Nephron (organoid): Measurements from ENCODE around the gene IGFL1.

Experiments used
- H3K27ac Mint-ChIP-seq, 3 experiments: 2 replicates each; pipeline ENCODE4 v1.8.0; 2020; ENCODE audit warnings: mixed read lengths in 3 of 3, mild to moderate bottlenecking in 2 of 3, moderate library complexity in 1 of 3
- H3K27me3 Mint-ChIP-seq: 2 replicates; pipeline ENCODE4 v1.8.0; 2021; ENCODE audit warnings: low read depth, mild to moderate bottlenecking, moderate library complexity, mixed read lengths
- H3K36me3 Mint-ChIP-seq: 2 replicates; pipeline ENCODE4 v1.8.0; 2020; ENCODE audit warnings: low read depth, mixed read lengths
- H3K4me1 Mint-ChIP-seq: 2 replicates; pipeline ENCODE4 v1.8.0; 2020; ENCODE audit warnings: mixed read lengths
- H3K4me3 Mint-ChIP-seq, 3 experiments: 2 replicates each; pipeline ENCODE4 v1.8.0; 2020; ENCODE audit warnings: mild to moderate bottlenecking in 3 of 3, mixed read lengths in 3 of 3, moderate library complexity in 2 of 3
- H3K9me3 Mint-ChIP-seq: 2 replicates; pipeline ENCODE4 v1.8.0; 2020; ENCODE audit warnings: mixed read lengths
- CTCF ChIP-seq, 3 experiments: fragments of 200-600 bp; sonication (generic); IDR thresholded peaks; one replicate each; pipeline ENCODE4 v1.5.0; 2021; ENCODE audit warnings: antibody characterized with exemption in 3 of 3; ENCODE audit not compliant: unreplicated experiment in 3 of 3

Gene IGFL1

GRCh38 chr19:46201454-46202310 is 27.9 kb upstream of the IGFL1 start:
- H3K27ac Mint-ChIP-seq = no peak overlapping the region
- TF ChIP-seq CTCF (IDR thresholded peaks at IDR 0.05; ENCODE audit: unreplicated experiment in 3 of 3) = no peak
- H3K9me3 Mint-ChIP-seq = peaks cover 2% of the 10 kb centered on the region
- H3K36me3 Mint-ChIP-seq = no peaks in the 10 kb centered on the region
- H3K4me3 Mint-ChIP-seq = no peak overlapping the region
- H3K4me1 Mint-ChIP-seq = no peaks in the 10 kb centered on the region
- H3K27me3 Mint-ChIP-seq = peaks cover 38% of the 10 kb centered on the region

- H3K9me3 Mint-ChIP-seq = peaks cover 2% of the 10 kb centered on the region
- H3K27me3 Mint-ChIP-seq = peaks cover 33% of the 10 kb centered on the region
- no peak for TF ChIP-seq CTCF (IDR thresholded peaks at IDR 0.05; ENCODE audit: unreplicated experiment in 3 of 3)
- H3K27ac Mint-ChIP-seq = no peak overlapping the region
- no peaks in the 10 kb centered on the region for H3K4me1 Mint-ChIP-seq
- no peak overlapping the region for H3K4me3 Mint-ChIP-seq
- H3K36me3 Mint-ChIP-seq = no peaks in the 10 kb centered on the region
Measured at GRCh38 chr19:46202426-46202825, 27.1 kb upstream of the IGFL1 start.

GRCh38 chr19:46202872-46203860 is 26.4 kb upstream of the IGFL1 start:
- Mint-ChIP-seq H3K4me1 (no peaks in the 10 kb centered on the region), H3K27ac (no peak overlapping the region), H3K4me3 (no peak overlapping the region), H3K36me3 (no peaks in the 10 kb centered on the region), H3K9me3 (peaks cover 2% of the 10 kb centered on the region), H3K27me3 (peaks cover 36% of the 10 kb centered on the region)
- TF ChIP-seq CTCF (IDR thresholded peaks at IDR 0.05; ENCODE audit: unreplicated experiment in 3 of 3) = no peak

DNA sequence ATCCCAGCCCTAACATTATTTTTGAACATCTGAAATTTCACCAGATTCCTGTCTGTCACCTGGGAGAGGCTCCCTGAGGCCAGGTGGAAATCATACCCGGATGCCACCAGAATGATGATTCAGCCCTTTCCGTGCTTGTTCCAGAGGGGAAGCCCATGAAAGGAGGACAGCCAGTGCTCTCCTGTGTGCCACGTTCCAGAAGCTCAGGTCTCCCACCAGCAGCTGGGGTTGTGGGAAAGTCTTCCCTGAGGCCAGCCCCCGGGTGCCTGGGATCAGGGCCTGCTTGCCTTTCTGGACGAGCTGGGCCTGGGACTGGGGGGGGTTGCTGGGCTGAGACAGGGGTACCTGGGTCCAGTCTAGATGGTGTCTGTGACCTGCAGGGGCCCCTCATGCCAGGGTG is 25.5 kb upstream of the IGFL1 start:
- TF ChIP-seq CTCF (IDR thresholded peaks at IDR 0.05; ENCODE audit: unreplicated experiment in 3 of 3) = no peak
- no peak overlapping the region for H3K4me3 Mint-ChIP-seq
- no peaks in the 10 kb centered on the region for H3K36me3 Mint-ChIP-seq
- H3K4me1 Mint-ChIP-seq = no peaks in the 10 kb centered on the region
- peaks cover 40% of the 10 kb centered on the region for H3K27me3 Mint-ChIP-seq
- no peak overlapping the region for H3K27ac Mint-ChIP-seq
- peaks cover 2% of the 10 kb centered on the region for H3K9me3 Mint-ChIP-seq

DNA sequence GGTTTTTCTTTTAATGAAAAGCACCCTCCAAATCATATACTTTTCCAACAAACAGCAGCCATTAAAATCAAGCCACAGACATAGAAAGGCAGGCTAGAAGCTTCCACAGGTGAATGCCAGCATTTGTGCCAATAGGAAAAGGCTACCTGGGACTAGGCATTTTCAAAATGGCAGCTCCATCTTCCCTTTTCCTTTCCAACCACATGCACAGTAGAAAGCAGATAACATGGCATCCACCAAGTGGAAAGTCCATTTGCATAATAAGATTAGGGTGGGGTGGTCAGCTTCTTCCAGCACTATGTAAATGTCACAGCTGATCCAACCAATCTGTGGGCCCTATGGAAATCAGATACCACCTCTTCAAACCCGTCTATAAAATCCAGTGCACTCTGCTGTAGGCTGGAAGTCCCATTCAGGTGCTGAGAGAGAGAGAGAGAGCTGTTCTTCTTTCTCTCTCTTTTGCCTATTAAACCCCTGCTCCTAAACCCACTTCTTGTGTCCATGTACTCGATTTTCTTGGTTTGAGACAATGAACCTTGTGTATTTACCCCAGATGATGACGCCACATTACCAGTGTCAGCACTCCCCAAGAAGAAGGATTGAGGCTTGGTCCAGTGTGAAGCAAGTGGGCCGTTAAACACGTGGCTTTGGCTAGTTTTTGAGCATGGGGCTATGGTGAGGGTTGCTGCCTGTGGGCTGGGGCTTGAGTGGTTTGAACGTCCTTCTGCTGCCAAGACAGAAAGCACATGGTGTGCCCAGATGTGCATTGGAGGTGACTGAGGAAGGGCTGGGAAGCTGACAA is 24.2 kb upstream of the IGFL1 start:
- Mint-ChIP-seq H3K4me1 (peaks cover 8% of the 10 kb centered on the region), H3K27me3 (peaks cover 30% of the 10 kb centered on the region), H3K36me3 (no peaks in the 10 kb centered on the region), H3K9me3 (peaks cover 2% of the 10 kb centered on the region), H3K27ac (no peak overlapping the region), H3K4me3 (no peak overlapping the region)
- no peak for TF ChIP-seq CTCF (IDR thresholded peaks at IDR 0.05; ENCODE audit: unreplicated experiment in 3 of 3)
